K562 (cell line): ENCODE data around the gene GUK1. TPM values are rescaled to one million over a fixed set of nuclear protein-coding genes. Genes with fewer than 3 reads are reported as not detected.
A peak's percentile ranks its signal among the peaks of the same experiment; 100 is the strongest.

ENCODE experiments used
- ARID3A ChIP-seq: IDR thresholded peaks from 2 replicates; pipeline ENCODE4 v1.6.1; 2012; ENCODE audit warnings: low read depth, low read length, improper control_type of control experiment, borderline replicate concordance
- CBFA2T3 ChIP-seq: fragments of 450-650 bp; IDR thresholded peaks from 2 replicates; pipeline ENCODE4 v1.6.1; 2017
- CTCFL ChIP-seq: IDR thresholded peaks from 2 replicates; pipeline ENCODE4 v1.6.1; 2011; ENCODE audit warnings: borderline replicate concordance, low read depth, mild to moderate bottlenecking, moderate library complexity, low read length; ENCODE audit not compliant: insufficient read depth, poor library complexity, severe bottlenecking
- ESRRA ChIP-seq: fragments of 450-650 bp; IDR thresholded peaks from 2 replicates; pipeline ENCODE4 v1.6.1; 2014; ENCODE audit warnings: low read depth, mild to moderate bottlenecking, moderate library complexity, borderline replicate concordance
- HMGN3 ChIP-seq: IDR thresholded peaks from 2 replicates; pipeline ENCODE4 v1.6.1; 2011; ENCODE audit warnings: borderline replicate concordance, low read depth, mild to moderate bottlenecking, mixed read lengths, low read length; ENCODE audit not compliant: insufficient read length; ENCODE audit errors: extremely low read depth
- MAFK ChIP-seq: IDR thresholded peaks from 2 replicates; pipeline ENCODE4 v1.6.1; 2011; ENCODE audit warnings: low read length, improper control_type of control experiment
- MCM2 ChIP-seq: fragments of 450-650 bp; IDR thresholded peaks from 2 replicates; pipeline ENCODE4 v1.6.1; 2017; ENCODE audit warnings: low read depth, mild to moderate bottlenecking
- MITF ChIP-seq: IDR thresholded peaks from 2 replicates; pipeline ENCODE4 v1.6.1; 2014; ENCODE audit warnings: antibody characterized with exemption
- TCF7 ChIP-seq: sonication (generic); IDR thresholded peaks from 2 replicates; pipeline ENCODE4 v1.6.1; 2016; ENCODE audit warnings: antibody characterized with exemption, borderline replicate concordance
- ZNF263 ChIP-seq: sonication (generic); formaldehyde crosslinking; IDR thresholded peaks from 2 replicates; pipeline ENCODE4 v1.8.0; 2022; ENCODE audit warnings: mild to moderate bottlenecking, missing genetic modification reagents, borderline replicate concordance
- ZNF75A ChIP-seq: fragments of 450-650 bp; formaldehyde crosslinking; IDR thresholded peaks from 2 replicates; pipeline ENCODE4 v1.4.0; 2020; ENCODE audit warnings: mild to moderate bottlenecking
- ZNF778 ChIP-seq: fragments of 450-650 bp; formaldehyde crosslinking; IDR thresholded peaks from 2 replicates; pipeline ENCODE4 v1.4.0; 2020; ENCODE audit warnings: mild to moderate bottlenecking, moderate library complexity
- polyA plus RNA-seq, 8 experiments: library from polyadenylated mRNA; depleted of rRNA in 4 of 8; stranded (reverse) in 5 of 8; unstranded in 3 of 8; fragments of >200 nt; fragmentation: Nextera tagmentation in 2 of 8; fragmentation: Illumina TruSeq in 1 of 8; extraction: Ambion mirVana in 2 of 8; extraction: Trizol in 1 of 8; gene quantifications; 2 replicates each; pipeline versions ENCODE4 v1.2.1 to v1.2.3, GENCODE V29; 2011 to 2014; ENCODE audit warnings: inconsistent platforms in 1 of 8, missing spikeins in 1 of 8
- total RNA-seq, 7 experiments: library from RNA; depleted of rRNA in 6 of 7; stranded (reverse); fragments of >200 nt in 6 of 7; fragmentation: Illumina TruSeq in 2 of 7; extraction: Trizol in 2 of 7; gene quantifications; 2 replicates each; pipeline versions ENCODE4 v1.2.1 to v1.2.3, GENCODE V29; 2011 to 2021; ENCODE audit warnings: low replicate concordance in 1 of 7
- TF ChIP-seq, protein P1 (sequence below): fragments of 200-800 bp; sonication (Bioruptor generic); IDR thresholded peaks from 2 replicates; pipeline ENCODE4 v1.6.1; 2017; ENCODE audit warnings: missing genetic modification characterization, missing compliant biosample characterization
- TF ChIP-seq, protein P2 (sequence below): fragments of 450-650 bp; IDR thresholded peaks from 2 replicates; pipeline ENCODE4 v1.6.1; 2018; ENCODE audit not compliant: partially characterized antibody

The GUK1 gene
- total and polyA plus RNA-seq, 9 of the 15 experiments (the other 6 are each of a cell fraction or from before 2014, with no cell fraction given): 7.0 to 331 (median 132) TPM

DNA sequence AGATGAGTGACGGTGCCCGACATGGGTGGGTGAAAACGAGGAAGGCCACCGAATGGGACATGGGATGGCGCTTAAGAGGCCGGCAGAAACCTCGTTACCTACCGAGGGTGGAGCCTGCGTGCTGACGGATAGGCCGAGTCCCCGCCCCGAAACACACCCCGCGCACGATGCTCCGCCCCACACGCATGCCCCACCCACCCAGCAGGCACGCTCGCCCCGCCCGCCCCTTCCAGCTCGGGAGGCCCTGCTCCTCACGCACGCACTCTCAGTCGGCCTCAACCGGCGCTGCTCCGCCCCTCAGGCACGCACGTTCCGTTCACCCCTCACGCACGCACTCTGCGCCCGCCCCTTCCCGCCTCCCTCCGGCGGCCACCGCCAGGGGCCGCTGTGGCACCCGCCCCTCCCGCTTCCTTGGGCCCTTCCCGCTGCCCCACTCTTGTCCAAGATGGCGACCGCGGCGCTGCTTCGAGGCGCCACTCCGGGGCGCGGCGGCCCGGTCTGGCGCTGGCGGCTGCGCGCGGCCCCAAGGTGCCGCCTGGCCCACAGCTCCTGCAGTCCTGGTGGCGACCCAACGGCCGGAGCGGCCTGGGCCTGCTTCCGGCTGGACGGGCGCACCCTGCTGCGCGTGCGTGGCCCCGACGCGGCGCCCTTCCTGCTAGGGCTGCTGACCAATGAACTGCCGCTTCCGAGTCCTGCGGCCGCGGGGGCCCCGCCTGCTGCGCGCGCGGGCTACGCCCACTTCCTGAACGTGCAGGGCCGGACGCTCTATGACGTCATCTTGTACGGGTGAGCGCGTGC, 25.5 kb downstream of the GUK1 start, which contains the start of gene IBA57 (continued):
- TF ChIP-seq, protein P1, sequence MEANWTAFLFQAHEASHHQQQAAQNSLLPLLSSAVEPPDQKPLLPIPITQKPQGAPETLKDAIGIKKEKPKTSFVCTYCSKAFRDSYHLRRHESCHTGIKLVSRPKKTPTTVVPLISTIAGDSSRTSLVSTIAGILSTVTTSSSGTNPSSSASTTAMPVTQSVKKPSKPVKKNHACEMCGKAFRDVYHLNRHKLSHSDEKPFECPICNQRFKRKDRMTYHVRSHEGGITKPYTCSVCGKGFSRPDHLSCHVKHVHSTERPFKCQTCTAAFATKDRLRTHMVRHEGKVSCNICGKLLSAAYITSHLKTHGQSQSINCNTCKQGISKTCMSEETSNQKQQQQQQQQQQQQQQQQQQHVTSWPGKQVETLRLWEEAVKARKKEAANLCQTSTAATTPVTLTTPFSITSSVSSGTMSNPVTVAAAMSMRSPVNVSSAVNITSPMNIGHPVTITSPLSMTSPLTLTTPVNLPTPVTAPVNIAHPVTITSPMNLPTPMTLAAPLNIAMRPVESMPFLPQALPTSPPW: peak; percentile 98
- TF ChIP-seq MAFK: no peak
- peak; percentile 42 for TF ChIP-seq MITF
- TF ChIP-seq, protein P2, sequence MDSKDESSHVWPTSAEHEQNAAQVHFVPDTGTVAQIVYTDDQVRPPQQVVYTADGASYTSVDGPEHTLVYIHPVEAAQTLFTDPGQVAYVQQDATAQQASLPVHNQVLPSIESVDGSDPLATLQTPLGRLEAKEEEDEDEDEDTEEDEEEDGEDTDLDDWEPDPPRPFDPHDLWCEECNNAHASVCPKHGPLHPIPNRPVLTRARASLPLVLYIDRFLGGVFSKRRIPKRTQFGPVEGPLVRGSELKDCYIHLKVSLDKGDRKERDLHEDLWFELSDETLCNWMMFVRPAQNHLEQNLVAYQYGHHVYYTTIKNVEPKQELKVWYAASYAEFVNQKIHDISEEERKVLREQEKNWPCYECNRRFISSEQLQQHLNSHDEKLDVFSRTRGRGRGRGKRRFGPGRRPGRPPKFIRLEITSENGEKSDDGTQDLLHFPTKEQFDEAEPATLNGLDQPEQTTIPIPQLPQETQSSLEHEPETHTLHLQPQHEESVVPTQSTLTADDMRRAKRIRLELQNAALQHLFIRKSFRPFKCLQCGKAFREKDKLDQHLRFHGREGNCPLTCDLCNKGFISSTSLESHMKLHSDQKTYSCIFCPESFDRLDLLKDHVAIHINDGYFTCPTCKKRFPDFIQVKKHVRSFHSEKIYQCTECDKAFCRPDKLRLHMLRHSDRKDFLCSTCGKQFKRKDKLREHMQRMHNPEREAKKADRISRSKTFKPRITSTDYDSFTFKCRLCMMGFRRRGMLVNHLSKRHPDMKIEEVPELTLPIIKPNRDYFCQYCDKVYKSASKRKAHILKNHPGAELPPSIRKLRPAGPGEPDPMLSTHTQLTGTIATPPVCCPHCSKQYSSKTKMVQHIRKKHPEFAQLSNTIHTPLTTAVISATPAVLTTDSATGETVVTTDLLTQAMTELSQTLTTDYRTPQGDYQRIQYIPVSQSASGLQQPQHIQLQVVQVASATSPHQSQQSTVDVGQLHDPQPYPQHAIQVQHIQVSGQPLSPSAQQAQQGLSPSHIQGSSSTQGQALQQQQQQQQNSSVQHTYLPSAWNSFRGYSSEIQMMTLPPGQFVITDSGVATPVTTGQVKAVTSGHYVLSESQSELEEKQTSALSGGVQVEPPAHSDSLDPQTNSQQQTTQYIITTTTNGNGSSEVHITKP: peak; percentile 66
- no peak for TF ChIP-seq ARID3A
- peak; percentile 100 for TF ChIP-seq CTCFL
- TF ChIP-seq ESRRA: peak; percentile 83
- TF ChIP-seq HMGN3: peak; percentile 93
- no peak for TF ChIP-seq ZNF778 (CRISPR knock-in tag)
- TF ChIP-seq ZNF263: no peak
- TF ChIP-seq CBFA2T3: no peak
- TF ChIP-seq ZNF75A (CRISPR knock-in tag): peak; percentile 59; the same call in 1 of the 2 replicates
- no peak for TF ChIP-seq MCM2
- peak; percentile 83; the same call in 1 of the 2 replicates for TF ChIP-seq TCF7
